HT-29 (cell line): Measurements from ENCODE around the gene LRRC23. TPM values are rescaled to one million over a fixed set of nuclear protein-coding genes. Genes with fewer than 3 reads are reported as not detected.
"Not testable (repeated sequence)": the region's sequence is repeated elsewhere in the genome, so short reads cannot be mapped to it uniquely, and the experiment has no call there.

Experiments used
- DNase-seq: peaks from one replicate; pipeline ENCODE4 v3.0.0-alpha.2; 2015; ENCODE audit warnings: low spot score
- total RNA-seq: library from RNA; depleted of rRNA; stranded (reverse); fragments of >200 nt; shearing (Covaris generic); gene quantifications from 2 replicates; pipeline ENCODE4 v1.2.3, GENCODE V29; 2014

Gene LRRC23
- total RNA-seq, 1 experiment from 2014 or later: 0.61 TPM

- DNase-seq: peak; percentile 88
Measured at GRCh38 chr12:6872073-6873048, 32.3 kb upstream of the LRRC23 start.

GRCh38 chr12:6873094-6874014 lies 31.3 kb upstream of the LRRC23 start, which contains the start of gene SPSB2:
Gene SPSB2, minus strand, starts transcription at chr12:6873303. Its CDS starts 402 bp downstream, at chr12:6872901.
- peak; percentile 97 for DNase-seq

- not testable (repeated sequence) for DNase-seq
Measured at GRCh38 chr12:6874015-6874368, 30.6 kb upstream of the LRRC23 start.

GRCh38 chr12:6879824-6880223 lies 24.8 kb upstream of the LRRC23 start:
- not testable (repeated sequence) for DNase-seq

- DNase-seq: no peak
Measured at GRCh38 chr12:6883252-6883651, 21.4 kb upstream of the LRRC23 start.

DNA sequence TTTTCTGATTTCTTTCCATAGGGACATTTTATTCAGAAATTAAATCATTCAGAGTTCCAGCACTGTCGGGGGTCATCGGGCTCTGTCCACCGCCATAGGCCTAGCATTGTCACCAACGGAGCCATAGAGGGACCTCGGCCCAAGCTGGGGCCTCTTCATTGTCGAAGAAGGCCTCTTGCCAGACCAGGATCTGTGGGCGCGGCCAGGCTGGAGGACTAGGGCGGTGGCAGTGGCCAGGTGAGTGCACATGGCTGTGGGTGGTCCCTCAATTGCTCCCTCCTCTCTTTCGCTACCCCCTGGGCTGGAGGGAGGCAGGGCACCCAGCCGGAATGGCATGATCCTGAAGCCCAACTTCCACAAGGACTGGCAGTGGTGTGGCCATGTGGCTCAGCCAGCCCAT lies 20.9 kb upstream of the LRRC23 start:
- DNase-seq: no peak

- no peak for DNase-seq
Measured at GRCh38 chr12:6884539-6884938, 20.1 kb upstream of the LRRC23 start.

DNA sequence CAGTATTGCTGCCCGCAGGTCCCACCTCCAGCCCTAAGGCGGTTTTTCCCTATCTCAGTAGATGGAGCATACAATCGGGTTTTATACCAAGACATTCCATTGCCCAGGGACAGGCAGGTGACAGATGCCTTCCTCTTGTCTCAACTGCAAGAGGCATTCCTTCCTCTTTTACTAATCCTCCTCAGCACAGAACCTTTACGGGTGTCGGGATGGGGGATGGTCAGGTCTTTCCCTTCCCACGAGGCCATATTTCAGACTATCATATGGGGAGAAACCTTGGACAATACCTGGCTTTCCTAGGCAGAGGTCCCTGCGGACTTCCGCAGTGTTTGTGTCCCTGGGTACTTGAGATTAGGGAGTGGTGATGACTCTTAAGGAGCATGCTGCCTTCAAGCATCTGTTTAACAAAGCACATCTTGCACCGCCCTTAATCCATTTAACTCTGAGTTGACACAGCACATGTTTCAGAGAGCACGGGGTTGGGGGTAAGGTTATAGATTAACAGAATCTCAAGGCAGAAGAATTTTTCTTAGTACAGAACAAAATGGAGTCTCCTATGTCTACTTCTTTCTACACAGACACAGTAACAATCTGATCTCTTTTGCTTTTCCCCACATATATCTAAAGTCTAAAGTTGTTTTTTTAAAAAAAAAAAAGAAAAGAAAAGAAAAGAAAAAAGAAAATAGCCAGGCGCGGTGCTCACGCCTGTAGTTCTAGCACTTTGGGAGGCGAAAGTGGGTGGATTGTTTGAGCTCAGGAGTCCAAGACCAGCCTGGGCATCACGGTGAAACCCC lies 18.2 kb upstream of the LRRC23 start:
- DNase-seq: not testable (repeated sequence)

- DNase-seq: no peak
Measured at GRCh38 chr12:6887460-6887859, 17.2 kb upstream of the LRRC23 start.

DNA sequence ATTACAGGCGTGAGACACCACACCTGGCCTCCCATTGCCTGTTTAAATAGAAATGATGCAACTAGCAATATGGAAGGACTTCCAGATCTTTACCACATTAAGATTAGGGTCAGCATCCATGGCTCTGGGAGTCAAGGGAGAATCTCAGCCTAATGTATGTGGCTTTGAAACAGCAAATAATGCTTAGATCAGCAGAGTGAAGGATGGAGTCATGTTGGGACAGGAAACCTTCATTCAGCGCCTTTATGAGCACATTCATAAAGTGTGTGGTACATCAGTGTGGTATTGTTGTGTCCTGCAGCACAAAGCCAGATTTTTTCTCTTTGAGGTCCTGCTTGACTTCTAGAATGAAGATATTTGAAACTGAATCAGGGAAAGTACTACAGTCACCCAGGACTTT lies 16.3 kb upstream of the LRRC23 start:
- no peak for DNase-seq

- not testable (repeated sequence) for DNase-seq
Measured at GRCh38 chr12:6888794-6889193, 15.8 kb upstream of the LRRC23 start.

GRCh38 chr12:6889775-6890573 lies 14.6 kb upstream of the LRRC23 start:
- DNase-seq: not testable (repeated sequence)

DNA sequence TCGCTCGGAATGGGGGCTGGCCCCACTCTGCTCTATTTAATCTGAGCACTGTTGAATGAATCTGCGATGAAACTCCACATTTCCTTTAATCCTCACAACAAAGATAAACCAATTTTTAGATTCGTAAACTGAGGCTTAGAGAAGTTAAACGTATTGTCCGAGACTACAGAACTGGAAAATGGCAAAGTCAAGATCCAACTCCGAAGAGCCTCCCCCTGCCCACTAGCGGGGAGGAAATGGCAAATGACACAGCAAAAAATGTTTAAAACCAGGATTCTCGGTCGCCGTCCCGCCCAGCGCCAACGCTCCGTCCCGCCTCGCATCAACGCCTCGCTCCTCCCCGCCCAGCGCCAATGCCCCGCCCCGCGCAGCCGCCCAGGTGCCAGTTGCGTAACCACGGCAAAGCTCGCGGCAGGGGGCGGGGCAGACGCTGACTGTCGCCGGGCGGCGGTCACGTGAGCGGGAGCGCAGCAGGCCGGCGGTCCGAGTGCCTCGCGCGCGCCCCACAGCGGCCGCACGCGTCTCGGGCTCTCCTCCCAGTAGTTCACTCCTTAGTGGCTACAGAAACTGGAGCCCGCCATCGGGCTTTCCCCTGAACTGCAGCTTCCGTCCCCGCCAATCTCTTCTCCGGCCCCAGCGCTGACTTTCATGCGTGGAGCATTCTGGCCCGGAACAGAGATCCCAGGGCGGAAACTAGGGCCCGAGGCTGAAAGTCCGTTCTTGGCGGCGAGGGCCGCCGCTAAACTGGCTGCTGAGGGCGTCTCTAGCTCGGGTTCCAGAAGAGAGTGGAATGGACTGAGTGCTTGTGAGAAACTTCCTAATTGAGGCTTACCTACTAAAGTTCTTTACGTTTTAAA lies 13.6 kb upstream of the LRRC23 start:
- DNase-seq: peak; percentile 97

- DNase-seq: no peak
Measured at GRCh38 chr12:6891646-6892001, 13.0 kb upstream of the LRRC23 start.

GRCh38 chr12:6892683-6893082 lies 11.9 kb upstream of the LRRC23 start:
- DNase-seq: not testable (repeated sequence)

DNA sequence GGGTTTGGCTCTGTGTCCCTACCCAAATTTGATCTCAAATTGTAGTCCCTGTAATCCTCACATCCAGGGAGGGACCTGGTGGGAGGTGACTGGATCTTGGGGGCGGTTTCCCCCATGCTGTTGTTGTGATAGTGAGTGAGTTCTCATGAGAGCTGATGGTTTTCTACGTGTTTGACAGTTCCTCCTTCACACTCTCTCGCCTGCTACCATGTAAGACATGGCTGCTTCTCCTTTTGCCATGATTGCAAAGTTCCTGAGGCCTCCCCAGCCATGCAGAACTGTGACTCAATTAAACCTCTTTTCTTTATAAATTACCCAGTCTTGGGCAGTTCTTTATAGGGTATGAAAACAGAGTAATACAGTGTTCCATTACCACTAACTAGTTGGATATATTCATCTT lies 10.3 kb upstream of the LRRC23 start:
- DNase-seq: no peak

DNA sequence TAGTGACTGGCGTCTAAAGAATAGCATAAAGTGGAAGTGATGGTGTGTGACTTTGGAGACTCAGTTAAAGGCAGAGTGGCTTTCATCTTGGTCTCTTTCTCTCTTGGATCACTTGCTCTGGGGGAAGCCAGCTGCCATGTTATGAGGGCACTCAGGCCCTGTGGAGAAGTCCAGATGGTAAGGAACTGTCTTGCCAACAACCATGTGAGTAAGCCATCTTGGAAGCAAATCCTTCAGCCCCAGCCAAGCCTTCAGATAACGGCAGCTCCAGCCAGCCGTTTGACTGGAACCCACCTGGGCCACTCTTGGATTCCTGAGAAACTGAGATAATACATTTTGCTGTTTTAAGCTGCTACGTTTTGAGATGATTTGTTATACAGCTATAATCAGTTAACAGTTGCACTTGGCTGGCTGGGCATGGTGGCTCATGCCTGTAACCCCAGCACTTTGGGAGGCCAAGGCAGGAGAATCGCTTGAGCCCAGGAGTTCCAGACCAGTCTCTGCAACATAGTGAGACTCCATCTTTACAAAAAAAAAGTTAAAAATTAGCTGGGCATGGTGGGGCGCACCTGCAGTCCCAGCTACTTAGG lies 7.7 kb upstream of the LRRC23 start:
- DNase-seq: no peak

DNA sequence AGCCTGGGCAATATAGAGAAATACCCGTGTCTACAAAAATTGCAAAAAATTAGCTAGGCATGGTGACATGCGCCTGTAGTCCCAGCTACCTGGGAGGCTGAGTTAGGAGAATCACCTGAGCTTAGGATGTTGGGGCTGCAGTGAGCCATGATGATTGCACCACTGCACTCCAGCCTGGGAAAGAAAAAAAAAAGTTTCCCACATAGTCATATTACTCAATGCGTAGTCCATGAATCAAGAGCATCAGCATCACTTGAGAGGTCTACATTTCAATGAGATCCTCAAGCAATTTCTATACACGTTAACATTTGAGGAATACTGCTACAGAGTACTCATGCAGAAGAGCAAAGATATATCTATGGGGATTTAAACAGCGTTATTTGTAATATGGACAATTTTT lies 5.2 kb upstream of the LRRC23 start:
- DNase-seq: no peak

DNA sequence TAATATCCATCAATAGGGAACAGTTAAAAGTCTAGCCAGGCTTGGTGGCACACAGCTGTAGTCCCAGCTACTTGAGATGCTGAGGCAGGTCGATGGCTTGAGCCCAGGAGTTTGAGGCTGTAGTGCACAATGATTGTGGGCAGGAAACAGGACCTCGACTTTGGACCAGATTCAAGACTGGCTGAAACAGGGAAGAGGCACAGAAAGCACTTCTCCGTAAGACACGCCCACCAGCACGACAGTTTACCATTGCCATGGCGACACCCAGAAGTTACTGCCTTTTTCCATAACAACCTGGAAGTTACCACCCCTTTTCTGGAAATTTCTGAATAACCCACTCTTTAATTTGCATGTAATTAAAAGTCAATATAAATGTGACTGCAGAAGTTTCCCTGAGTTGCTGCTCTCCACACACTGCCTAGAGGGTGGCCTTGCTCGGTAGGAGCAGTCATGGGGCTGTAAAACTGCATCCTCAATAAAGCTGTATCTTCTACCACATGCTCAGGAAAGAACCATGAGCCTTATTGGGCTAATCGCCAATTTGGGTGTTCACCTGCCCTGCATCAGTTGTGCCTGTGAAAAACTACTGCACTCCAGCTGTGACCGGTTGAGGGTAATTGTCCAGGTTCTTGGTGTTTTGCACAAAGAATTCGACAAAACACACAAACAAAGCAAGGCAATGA lies 4.6 kb upstream of the LRRC23 start:
- peak; percentile 75 for DNase-seq
